NCI-H82 treated with DMSO at 0.1 percent for 48 hours (cell line): ENCODE results near the gene HOXD13.

ENCODE experiments used
- DNase-seq: peaks from one replicate; lab custom pipeline; 2025; ENCODE audit not compliant: unreplicated experiment; lab: John Stamatoyannopoulos, UW

HOXD13 gene

GRCh38 chr2:176130957-176131847, 38.7 kb downstream of the HOXD13 start:
- no peak for DNase-seq

- DNase-seq, result no peak
Measured at GRCh38 chr2:176131848-176132158, 39.3 kb downstream of the HOXD13 start.

DNA sequence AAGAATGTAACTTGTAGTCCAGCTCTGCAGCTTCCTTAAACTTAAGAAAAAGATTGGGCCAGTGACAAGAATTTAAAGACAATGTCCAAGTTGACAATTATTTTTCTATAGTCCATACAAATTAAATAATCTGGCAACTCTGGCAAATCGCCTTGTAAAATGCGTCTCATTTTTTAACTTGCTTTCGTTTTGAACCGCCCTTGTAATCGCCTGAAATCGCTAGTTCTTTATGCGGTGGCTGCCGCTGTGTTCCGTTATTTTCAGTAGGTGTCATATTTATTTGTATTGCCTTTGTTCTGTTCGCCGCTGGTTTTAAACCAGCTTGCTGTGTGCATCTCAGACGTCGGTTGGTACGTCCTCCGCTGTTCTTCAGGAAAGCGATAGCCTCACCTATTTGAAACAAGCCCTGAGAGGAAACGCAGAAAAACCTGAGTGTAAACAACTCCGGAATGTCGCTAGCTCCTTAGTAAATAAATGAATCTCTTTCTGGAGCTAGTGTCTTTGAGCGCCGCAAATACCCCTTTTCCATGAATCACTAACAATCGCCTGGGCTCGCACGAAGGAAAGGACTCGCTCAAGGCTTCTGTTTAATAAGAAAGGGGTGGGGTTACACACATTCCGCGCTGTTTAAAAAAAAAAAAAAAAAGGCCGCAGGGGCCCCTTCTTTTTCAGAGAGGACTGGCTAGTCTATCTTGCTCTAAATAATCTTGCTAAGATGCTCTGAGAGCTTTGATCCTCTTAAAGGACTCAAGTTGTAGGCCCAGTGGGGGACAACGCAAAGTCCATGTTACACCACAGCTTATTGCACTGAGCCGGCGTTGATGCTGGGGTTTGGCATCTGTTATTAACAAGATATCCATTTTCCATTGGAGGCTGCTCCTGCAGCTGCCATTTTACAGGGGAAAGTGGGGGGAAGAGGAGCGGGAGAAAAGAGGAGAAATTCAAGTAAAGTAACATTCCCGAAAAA, 40.0 kb downstream of the HOXD13 start:
- peak; percentile 75 for DNase-seq

DNA sequence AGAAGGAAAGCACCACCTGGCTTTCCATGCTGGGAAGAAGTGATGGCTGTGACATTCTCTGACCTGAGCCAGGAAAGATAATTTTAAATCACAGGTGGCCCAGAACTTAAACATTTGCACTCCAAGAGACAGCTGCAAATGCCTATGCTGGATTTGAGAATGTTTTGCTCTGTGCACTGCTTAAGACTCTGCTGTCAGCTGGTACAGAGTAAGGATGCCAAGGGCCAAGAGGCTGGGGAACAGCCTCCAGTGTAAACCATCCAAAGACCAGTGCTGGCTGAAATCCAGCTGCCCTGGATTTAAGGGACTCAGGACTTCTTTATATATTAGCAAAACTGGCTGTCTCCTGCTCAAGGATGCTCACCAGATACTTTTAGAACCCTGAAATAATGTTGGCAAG, 40.9 kb downstream of the HOXD13 start:
- no peak for DNase-seq

DNA sequence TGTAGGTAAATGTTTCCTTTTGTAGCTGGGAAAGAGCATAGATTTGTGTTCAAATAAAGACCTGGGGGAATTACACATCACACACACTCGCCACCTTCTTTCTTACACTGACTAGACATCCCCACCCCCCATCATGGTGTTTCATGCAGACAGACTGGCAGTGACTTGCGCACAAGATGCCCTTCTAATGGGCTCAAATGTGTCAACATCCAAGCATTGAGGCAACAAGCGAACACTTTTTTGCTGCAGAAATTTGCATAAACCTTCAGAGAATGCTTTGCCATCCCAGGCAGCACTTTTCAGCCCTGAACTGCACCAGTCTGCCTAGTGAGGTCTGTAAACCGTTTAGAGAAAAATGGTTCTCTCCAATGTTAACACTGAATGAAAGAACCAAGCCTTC, 41.5 kb downstream of the HOXD13 start:
- DNase-seq, result no peak

DNA sequence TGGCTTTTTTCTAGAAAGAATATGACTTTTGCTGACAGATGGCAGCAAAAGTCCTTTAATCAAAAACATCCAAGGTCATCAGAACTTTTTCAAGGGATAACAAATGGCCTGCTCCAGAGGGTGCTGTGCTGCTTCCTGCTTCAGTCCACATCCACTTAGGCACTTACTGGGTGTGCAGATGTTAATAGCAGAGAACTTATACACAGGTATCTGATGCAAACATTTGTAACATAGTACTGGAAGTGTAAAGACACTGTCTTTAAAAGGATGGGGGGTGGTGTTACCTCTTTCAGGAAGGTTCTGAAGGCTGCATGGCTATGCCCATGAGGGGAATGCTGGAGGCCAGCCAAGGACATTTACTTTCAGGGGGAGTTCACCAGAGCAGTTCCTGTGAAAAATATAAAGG, 42.5 kb downstream of the HOXD13 start:
- no peak for DNase-seq

DNA sequence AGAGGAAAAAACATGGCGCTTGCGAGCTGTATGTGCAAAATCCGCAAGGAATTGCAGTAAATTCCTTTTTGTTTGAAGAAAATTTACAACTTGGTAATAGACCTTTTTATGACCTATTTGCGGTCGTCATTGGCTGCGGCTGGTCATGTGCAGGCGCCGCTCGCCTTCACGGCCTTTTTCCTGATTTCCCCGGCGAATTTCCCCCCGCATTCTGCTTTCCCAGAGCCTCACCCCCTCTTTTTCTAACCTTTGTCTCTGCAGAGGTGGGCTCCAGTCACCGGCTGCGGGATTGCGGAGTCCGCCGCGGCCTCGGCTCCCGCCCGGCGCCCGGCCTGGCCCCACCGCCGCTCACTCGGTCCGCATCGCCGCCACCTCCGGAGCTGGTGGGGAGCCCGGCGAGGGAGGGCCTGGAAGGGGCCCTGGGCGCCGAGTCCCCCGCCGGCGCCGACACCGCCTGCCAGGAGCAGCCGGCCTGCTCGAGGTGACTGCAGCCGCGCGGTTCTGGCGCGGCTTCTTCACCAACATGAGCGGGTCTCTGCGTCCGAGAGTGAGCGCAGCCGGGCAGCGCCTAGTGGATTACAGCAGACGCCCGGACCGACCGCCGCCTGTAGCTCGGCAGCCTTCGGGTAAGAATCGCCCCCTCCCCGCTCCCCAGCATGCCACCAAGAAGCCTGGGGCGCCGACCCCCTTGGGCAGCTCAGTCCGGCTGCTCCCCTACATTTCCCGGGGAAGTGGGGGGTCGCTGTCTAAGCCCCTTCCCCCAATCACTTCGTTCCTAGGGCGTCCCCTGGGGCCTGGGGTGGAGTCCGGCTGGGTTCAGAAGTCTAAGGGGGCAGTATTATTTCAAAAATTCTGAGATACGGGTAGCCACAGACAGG, 44.1 kb downstream of the HOXD13 start:
- no peak for DNase-seq

DNA sequence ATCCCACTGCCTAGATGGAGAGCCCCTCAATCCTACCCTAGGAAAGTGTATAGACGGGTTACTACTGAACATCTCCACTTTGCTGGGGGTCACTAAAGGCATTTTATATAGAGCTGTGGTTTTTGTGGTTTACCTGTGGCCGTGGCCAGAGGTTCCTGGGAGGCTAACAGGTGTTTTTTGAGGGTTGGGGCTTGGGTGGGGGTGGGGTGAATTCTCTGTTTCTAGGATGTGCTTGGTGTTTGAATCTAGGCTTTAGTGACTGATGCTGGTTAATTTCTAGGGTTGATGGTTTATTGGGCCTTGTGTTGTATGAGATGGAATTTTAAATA, 44.7 kb downstream of the HOXD13 start:
- no peak for DNase-seq

GRCh38 chr2:176137906-176138305, 45.4 kb downstream of the HOXD13 start:
- DNase-seq, result no peak

GRCh38 chr2:176138526-176138922, 46.0 kb downstream of the HOXD13 start:
- no peak for DNase-seq

DNA sequence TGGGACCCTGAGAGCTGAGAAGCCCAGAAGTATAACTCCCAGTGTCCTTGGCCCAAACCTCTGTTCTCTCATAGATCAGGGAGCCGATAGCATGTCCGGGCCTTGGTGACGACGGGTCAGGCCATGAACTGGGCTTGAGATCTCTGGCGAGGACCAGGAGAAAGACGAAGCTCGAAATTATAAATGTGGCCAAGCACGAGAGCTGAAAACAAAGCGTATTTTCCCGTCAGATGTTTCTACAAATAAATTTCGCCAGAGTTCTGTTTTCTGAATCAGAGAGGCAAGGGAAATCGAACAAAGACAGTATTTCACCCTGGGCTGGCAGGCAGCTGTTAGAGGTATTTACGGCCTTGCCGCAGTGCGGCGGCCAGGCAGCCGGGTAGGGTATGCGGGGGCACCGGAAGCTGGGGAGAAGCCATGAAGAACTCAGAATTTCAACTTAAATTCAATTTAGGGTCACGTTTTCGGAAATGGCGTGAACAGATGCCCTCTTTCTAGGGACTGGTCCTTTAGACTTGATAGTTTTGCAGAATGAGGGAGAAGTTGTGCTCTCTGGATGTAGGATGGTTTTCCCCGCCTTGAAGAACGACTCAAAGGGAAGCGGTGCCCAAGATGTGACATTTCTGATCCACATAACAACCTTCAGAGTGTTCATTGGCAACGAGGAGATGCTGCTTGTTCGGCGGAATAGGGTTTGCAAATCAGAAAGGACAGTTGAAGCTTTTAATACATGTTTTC, 46.6 kb downstream of the HOXD13 start:
- DNase-seq, result no peak

DNA sequence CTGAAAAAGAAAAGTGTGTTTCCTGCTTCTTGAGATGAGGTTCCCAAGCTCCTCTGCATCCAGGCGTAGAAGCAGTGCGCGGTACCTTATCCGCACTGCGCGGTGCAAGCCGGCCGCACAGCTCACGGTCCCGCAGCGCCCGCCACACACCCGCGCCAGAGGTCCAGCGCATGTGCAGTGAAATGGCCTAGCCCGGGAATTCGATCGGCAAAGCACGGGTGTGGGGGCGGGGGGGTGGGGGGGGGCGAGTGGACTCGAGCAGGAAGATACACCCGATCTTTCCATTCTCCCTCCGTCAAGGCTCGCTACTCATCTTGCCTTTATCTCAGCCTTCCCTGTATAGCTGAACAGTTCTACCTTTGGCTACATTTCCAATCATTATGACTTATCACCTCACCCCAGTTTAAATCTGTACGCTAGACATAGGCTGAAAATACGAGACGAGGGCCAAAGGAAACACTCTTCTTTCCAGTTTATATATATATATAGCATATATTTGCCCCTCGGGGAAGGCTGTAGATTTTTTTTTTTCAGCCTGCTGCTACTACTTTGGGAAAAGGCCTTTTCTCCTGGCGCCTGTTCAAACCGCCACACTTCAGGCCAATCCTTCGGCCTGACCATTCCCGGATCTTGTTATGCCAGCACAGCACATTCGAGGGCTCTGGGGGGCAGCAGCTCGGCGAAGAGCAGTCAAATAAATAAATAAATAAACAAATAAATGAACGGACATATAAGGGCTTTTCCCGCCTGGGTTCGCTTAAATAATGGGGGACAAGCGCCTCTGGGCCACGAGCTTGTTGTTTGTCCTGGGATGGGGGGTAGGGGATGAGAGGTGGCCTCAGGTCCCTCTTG, 47.4 kb downstream of the HOXD13 start:
- DNase-seq, result no peak

DNA sequence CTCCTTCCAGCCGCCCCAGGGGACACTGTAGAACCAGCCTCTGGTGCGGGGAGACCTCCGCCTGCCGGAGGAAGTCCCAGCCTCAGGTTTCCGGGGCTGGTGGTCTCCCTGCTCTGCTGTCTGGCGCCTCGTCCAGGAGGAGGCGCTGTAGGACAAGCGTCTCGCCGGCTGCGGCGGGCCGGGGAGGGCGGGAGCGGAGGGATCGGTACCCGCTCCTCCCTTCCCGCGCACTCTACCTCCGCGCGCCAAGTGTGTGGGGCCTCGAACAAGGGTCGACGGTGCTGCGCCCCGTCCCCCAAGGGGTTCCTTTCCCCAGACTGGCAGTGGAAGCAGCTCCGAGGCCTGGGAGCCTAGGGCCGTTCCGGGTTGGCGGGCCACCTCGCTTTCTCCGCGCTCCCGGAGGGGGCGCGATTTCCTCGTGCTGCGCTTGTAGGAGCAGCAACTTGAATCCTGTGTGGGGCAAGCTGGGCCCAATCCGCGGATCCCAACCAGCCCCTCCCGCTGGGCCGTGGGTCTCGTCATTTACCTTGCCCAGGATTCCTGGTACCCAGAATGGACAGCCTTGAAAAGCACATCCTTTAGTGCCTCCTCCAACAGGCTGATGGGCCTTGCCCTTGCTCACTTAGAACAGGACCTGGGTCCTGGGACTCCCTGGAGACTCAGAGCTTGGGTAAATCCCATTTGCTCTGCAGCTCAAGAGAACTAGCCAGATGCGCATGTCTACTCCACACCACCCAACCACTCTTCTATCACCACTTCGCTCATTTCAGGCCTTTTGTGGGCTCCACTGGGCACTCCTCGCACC, 48.2 kb downstream of the HOXD13 start:
- peak; percentile 76 for DNase-seq

- no peak for DNase-seq
Measured at GRCh38 chr2:176142281-176142680, 49.8 kb downstream of the HOXD13 start.
